HL-60 (cell line): ENCODE data around the gene GPC1.

Experiments used
- DNase-seq, 2 experiments: peaks; one replicate each; pipeline ENCODE4 v3.0.0-alpha.2; 2010 to 2020; ENCODE audit warnings: low read depth in 1 of 2, low spot score in 1 of 2
- H3K27ac ChIP-seq: fragments of 250-450 bp; sonication (Bioruptor Pico); replicated peaks from 2 replicates; pipeline ENCODE4 v1.5.1; 2020; ENCODE audit warnings: mild to moderate bottlenecking, moderate library complexity
- H3K27me3 ChIP-seq: fragments of 250-450 bp; sonication (Bioruptor Pico); 2 replicates; pipeline ENCODE4 v1.5.1; 2021; ENCODE audit warnings: mild to moderate bottlenecking, moderate library complexity; ENCODE audit not compliant: insufficient read depth, poor library complexity, severe bottlenecking
- H3K4me3 ChIP-seq: replicated peaks from 2 replicates; pipeline ENCODE4 v1.5.1; 2011; ENCODE audit warnings: mild to moderate bottlenecking, control low read depth, low read length; ENCODE audit not compliant: insufficient read depth
- CTCF ChIP-seq: IDR thresholded peaks from one replicate; pipeline ENCODE4 v1.5.1; 2011; ENCODE audit warnings: low read length, control low read depth, inconsistent platforms; ENCODE audit not compliant: insufficient read depth
- GABPA ChIP-seq: IDR thresholded peaks from 2 replicates; pipeline ENCODE4 v1.6.1; 2012; ENCODE audit warnings: low read depth
- POLR2AphosphoS5 ChIP-seq: IDR thresholded peaks from 2 replicates; pipeline ENCODE4 v1.6.1; 2012; ENCODE audit warnings: low read depth
- SPI1 ChIP-seq: IDR thresholded peaks from 2 replicates; pipeline ENCODE4 v1.6.1; 2012; ENCODE audit warnings: low read depth, mild to moderate bottlenecking, borderline replicate concordance
- TF ChIP-seq, protein P1 (sequence below): IDR thresholded peaks from 2 replicates; pipeline ENCODE4 v1.6.1; 2012; ENCODE audit warnings: low read depth; ENCODE audit not compliant: insufficient replicate concordance

Gene GPC1

DNA sequence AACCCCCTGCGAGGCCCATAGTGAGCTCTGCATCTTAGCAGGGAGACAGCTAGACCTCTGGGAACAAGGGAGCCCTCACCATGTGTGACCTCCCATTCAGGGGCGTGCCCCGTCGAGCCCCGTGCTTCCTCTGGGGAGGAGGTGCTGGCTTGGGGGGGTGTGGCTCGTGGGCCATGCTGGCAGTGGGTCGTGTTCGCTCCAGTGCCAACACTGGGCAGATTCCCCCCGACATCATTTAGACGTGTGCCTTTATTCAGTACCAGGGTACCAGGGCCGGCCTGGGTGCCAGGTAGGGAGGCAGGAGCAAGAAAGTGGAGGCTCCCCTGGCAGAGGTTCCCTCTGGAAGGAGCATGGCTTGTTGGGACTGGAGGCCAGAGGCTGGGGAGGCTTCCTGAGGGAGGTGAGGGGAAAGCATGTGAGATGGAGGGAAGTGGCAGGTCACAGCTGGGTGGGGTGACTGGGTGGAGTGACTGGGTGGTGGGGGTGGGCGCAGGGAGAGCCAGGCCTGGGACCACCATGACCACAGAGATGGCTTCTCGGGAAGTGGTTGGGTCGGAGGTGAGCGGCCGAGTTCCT lies 15.2 kb downstream of the GPC1 start:
- H3K27me3 ChIP-seq: peaks cover 45% of the 10 kb centered on the region
- no peak for DNase-seq

GRCh38 chr2:240451108-240451611 lies 15.7 kb downstream of the GPC1 start:
- DNase-seq: no peak
- Histone ChIP-seq H3K4me3 (no peak overlapping the region), H3K27ac (no peak overlapping the region), H3K27me3 (peaks cover 48% of the 10 kb centered on the region)
- TF ChIP-seq, protein P1, sequence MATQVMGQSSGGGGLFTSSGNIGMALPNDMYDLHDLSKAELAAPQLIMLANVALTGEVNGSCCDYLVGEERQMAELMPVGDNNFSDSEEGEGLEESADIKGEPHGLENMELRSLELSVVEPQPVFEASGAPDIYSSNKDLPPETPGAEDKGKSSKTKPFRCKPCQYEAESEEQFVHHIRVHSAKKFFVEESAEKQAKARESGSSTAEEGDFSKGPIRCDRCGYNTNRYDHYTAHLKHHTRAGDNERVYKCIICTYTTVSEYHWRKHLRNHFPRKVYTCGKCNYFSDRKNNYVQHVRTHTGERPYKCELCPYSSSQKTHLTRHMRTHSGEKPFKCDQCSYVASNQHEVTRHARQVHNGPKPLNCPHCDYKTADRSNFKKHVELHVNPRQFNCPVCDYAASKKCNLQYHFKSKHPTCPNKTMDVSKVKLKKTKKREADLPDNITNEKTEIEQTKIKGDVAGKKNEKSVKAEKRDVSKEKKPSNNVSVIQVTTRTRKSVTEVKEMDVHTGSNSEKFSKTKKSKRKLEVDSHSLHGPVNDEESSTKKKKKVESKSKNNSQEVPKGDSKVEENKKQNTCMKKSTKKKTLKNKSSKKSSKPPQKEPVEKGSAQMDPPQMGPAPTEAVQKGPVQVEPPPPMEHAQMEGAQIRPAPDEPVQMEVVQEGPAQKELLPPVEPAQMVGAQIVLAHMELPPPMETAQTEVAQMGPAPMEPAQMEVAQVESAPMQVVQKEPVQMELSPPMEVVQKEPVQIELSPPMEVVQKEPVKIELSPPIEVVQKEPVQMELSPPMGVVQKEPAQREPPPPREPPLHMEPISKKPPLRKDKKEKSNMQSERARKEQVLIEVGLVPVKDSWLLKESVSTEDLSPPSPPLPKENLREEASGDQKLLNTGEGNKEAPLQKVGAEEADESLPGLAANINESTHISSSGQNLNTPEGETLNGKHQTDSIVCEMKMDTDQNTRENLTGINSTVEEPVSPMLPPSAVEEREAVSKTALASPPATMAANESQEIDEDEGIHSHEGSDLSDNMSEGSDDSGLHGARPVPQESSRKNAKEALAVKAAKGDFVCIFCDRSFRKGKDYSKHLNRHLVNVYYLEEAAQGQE: no peak
- TF ChIP-seq SPI1: no peak
- no peak for TF ChIP-seq GABPA
- TF ChIP-seq CTCF: no peak
- TF ChIP-seq POLR2AphosphoS5: no peak

More for the DNA sequence above, 15.2 kb downstream of the GPC1 start:
- TF ChIP-seq POLR2AphosphoS5: no peak
- TF ChIP-seq SPI1: no peak
- no peak for TF ChIP-seq GABPA
- no peak for TF ChIP-seq CTCF
- TF ChIP-seq, protein P1: no peak
- Histone ChIP-seq H3K27ac (no peak overlapping the region), H3K4me3 (no peak overlapping the region)

GRCh38 chr2:240451791-240452461 lies 16.5 kb downstream of the GPC1 start:
- DNase-seq: no peak
- TF ChIP-seq CTCF: no peak
- TF ChIP-seq, protein P1: no peak
- no peak for TF ChIP-seq GABPA
- TF ChIP-seq SPI1: no peak
- no peak for TF ChIP-seq POLR2AphosphoS5
- H3K4me3 ChIP-seq: no peak overlapping the region
- no peak overlapping the region for H3K27ac ChIP-seq
- peaks cover 54% of the 10 kb centered on the region for H3K27me3 ChIP-seq
